ENCODE data around the gene TSPAN31. TPM values are rescaled to one million over a fixed set of nuclear protein-coding genes. Genes with fewer than 3 reads are reported as not detected.
"Not testable (repeated sequence)": the region's sequence is repeated elsewhere in the genome, so short reads cannot be mapped to it uniquely, and the experiment has no call there.

TSPAN31 gene
- total RNA-seq, 1 donor, result 62.2 TPM

DNA sequence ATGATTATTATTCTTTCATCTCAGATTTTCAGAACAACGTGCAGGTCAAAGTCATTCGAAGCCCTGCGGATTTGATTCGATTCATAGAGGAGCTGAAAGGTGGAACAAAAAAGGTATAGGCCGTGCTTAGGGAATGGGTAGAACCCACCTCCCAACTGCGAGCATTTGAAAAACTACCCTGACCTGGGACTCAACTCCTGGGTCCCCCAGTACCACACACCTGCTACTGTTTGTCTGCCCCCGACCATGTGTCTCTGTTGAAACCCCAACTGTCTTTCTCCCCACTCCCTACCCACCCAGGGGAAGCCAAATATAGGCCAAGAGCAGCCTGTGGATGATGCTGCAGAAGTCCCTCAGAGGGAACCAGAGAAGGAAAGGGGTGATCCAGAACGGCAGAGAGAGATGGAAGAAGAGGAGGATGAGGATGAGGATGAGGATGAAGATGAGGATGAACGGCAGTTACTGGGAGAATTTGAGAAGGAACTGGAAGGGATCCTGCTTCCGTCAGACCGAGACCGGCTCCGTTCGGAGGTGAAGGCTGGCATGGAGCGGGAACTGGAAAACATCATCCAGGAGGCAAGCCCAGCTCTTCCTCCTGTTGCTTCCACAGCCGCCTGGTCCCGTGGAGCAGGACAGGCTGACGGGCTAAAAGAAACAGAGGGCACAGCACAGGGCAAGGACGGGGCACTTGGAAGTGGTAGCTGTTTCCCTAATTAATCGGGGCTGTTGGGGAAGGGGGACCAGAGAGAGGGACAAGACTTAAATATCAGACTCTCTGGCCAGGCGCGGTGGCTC is 26.8 kb upstream of the TSPAN31 start:
- no peak overlapping the region for H3K4me3 ChIP-seq (ENCODE audit: low read depth, low read length)
- no peak for DNase-seq (ENCODE audit: low read depth)
- TF ChIP-seq, protein P1, sequence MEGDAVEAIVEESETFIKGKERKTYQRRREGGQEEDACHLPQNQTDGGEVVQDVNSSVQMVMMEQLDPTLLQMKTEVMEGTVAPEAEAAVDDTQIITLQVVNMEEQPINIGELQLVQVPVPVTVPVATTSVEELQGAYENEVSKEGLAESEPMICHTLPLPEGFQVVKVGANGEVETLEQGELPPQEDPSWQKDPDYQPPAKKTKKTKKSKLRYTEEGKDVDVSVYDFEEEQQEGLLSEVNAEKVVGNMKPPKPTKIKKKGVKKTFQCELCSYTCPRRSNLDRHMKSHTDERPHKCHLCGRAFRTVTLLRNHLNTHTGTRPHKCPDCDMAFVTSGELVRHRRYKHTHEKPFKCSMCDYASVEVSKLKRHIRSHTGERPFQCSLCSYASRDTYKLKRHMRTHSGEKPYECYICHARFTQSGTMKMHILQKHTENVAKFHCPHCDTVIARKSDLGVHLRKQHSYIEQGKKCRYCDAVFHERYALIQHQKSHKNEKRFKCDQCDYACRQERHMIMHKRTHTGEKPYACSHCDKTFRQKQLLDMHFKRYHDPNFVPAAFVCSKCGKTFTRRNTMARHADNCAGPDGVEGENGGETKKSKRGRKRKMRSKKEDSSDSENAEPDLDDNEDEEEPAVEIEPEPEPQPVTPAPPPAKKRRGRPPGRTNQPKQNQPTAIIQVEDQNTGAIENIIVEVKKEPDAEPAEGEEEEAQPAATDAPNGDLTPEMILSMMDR (IDR thresholded peaks at IDR 0.05; ENCODE audit: insufficient read depth, low read depth, low read length), result no peak

- no peak for DNase-seq (ENCODE audit: low read depth)
- TF ChIP-seq, protein P1 (IDR thresholded peaks at IDR 0.05; ENCODE audit: insufficient read depth, low read depth, low read length), result no peak
- no peak overlapping the region for H3K4me3 ChIP-seq (ENCODE audit: low read depth, low read length)
Observed at GRCh38 chr12:57718641-57719528, 26.0 kb upstream of the TSPAN31 start.

GRCh38 chr12:57719777-57720605 is 24.8 kb upstream of the TSPAN31 start:
- H3K4me3 ChIP-seq (ENCODE audit: low read depth, low read length), result no peak overlapping the region
- TF ChIP-seq, protein P1 (IDR thresholded peaks at IDR 0.05; ENCODE audit: insufficient read depth, low read depth, low read length), result no peak
- DNase-seq (ENCODE audit: low read depth), result no peak

GRCh38 chr12:57720606-57721595 is 23.9 kb upstream of the TSPAN31 start:
- TF ChIP-seq, protein P1 (IDR thresholded peaks at IDR 0.05; ENCODE audit: insufficient read depth, low read depth, low read length), result no peak
- H3K4me3 ChIP-seq (ENCODE audit: low read depth, low read length), result no peak overlapping the region
- no peak for DNase-seq (ENCODE audit: low read depth)

- DNase-seq (ENCODE audit: low read depth); H3K4me3 ChIP-seq (ENCODE audit: low read depth, low read length): not testable (repeated sequence)
Observed at GRCh38 chr12:57721846-57722608, 22.8 kb upstream of the TSPAN31 start.

All from fibroblast of villous mesenchyme (primary cell).